HepG2 (cell line): ENCODE data around the gene PCOLCE2.

ENCODE experiments used
- JUN ChIP-seq: sonication (generic); formaldehyde crosslinking; IDR thresholded peaks from 2 replicates; pipeline ENCODE4 v1.4.0; 2020; ENCODE audit warnings: mild to moderate bottlenecking, missing genetic modification reagents
- RAD51 ChIP-seq: fragments of 450-650 bp; IDR thresholded peaks from 2 replicates; pipeline ENCODE4 v1.6.1; 2016; ENCODE audit warnings: borderline replicate concordance
- TF ChIP-seq, protein P1 (sequence below): sonication (generic); formaldehyde crosslinking; IDR thresholded peaks from 2 replicates; pipeline ENCODE4 v1.4.0; 2020; ENCODE audit warnings: low read depth, mild to moderate bottlenecking, missing genetic modification reagents
- TF ChIP-seq, protein P2 (sequence below): sonication (generic); formaldehyde crosslinking; IDR thresholded peaks from 2 replicates; pipeline ENCODE4 v1.4.0; 2020; ENCODE audit warnings: missing genetic modification reagents, borderline replicate concordance

DNA sequence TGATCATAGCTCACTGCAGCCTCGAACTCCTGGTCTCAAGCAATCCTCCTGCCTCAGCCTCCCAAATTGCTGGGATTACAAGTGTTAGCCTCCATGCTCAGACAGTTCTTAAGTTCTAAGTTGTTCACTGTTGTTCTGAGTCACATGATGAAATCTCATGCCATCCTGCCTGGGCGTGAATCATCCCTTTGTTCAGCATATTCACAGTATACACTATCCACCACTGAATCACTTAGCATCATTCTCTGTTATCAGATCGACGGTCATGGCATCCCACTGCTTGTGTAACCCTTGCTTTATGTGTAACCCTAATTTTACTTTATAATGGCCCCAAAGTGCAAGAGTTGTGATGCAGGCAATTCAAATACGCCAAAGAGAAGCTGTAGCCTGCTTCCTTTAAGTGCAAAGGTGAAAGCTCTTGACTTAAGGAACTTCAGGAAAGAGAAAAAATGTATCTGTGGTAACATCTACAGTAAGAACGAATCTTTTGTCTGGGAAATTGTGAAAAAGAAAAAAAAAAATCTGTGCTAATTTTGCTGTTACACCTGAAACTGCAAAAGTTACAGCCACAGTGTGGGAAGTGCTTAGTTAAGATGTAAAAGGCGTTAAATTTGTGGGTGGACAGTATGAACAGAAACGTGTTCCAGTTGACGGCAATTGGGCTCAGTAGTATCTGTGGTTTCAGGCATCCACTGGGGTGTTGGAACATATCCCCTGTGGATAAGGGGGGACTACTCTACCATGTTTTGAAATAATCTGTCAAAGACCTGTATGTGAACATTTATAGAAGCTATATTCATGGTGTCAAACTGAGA, 80.6 kb downstream of the PCOLCE2 start:
- TF ChIP-seq, protein P1, sequence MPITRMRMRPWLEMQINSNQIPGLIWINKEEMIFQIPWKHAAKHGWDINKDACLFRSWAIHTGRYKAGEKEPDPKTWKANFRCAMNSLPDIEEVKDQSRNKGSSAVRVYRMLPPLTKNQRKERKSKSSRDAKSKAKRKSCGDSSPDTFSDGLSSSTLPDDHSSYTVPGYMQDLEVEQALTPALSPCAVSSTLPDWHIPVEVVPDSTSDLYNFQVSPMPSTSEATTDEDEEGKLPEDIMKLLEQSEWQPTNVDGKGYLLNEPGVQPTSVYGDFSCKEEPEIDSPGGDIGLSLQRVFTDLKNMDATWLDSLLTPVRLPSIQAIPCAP (CRISPR knock-in tag): no peak
- TF ChIP-seq RAD51 (no peak), JUN (CRISPR knock-in tag) (no peak)
- TF ChIP-seq, protein P2, sequence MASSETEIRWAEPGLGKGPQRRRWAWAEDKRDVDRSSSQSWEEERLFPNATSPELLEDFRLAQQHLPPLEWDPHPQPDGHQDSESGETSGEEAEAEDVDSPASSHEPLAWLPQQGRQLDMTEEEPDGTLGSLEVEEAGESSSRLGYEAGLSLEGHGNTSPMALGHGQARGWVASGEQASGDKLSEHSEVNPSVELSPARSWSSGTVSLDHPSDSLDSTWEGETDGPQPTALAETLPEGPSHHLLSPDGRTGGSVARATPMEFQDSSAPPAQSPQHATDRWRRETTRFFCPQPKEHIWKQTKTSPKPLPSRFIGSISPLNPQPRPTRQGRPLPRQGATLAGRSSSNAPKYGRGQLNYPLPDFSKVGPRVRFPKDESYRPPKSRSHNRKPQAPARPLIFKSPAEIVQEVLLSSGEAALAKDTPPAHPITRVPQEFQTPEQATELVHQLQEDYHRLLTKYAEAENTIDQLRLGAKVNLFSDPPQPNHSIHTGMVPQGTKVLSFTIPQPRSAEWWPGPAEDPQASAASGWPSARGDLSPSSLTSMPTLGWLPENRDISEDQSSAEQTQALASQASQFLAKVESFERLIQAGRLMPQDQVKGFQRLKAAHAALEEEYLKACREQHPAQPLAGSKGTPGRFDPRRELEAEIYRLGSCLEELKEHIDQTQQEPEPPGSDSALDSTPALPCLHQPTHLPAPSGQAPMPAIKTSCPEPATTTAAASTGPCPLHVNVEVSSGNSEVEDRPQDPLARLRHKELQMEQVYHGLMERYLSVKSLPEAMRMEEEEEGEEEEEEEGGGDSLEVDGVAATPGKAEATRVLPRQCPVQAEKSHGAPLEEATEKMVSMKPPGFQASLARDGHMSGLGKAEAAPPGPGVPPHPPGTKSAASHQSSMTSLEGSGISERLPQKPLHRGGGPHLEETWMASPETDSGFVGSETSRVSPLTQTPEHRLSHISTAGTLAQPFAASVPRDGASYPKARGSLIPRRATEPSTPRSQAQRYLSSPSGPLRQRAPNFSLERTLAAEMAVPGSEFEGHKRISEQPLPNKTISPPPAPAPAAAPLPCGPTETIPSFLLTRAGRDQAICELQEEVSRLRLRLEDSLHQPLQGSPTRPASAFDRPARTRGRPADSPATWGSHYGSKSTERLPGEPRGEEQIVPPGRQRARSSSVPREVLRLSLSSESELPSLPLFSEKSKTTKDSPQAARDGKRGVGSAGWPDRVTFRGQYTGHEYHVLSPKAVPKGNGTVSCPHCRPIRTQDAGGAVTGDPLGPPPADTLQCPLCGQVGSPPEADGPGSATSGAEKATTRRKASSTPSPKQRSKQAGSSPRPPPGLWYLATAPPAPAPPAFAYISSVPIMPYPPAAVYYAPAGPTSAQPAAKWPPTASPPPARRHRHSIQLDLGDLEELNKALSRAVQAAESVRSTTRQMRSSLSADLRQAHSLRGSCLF (CRISPR knock-in tag): no peak
